Muscle of back (tissue), 11 donors: Measurements from ENCODE around the gene ARL15. TPM values are rescaled to one million over a fixed set of nuclear protein-coding genes. Genes with fewer than 3 reads are reported as not detected.

ENCODE experiments used
- DNase-seq, 3 donors: peaks; one replicate each; pipeline versions ENCODE4 v3.0.0 to v3.0.0-alpha.2; 2013
- polyA plus RNA-seq, 10 donors: library from polyadenylated mRNA; unstranded; fragments of 120-200 nt; gene quantifications; one replicate each; pipeline ENCODE4 v1.2.1, GENCODE V29; 2013; ENCODE audit not compliant: insufficient read length in 10 of 10

Gene ARL15
- polyA plus RNA-seq, 10 donors, result 22.5 to 30.3 (median 27.3) TPM

GRCh38 chr5:54254482-54255198 lies 55.7 kb downstream of the ARL15 start:
- no peak for DNase-seq

- no peak for DNase-seq
These were observed 58.4 kb downstream of the ARL15 start for GRCh38 chr5:54251981-54252380.

- peak; percentile 30 to 38 (median 36) for DNase-seq
These were observed 61.0 kb downstream of the ARL15 start for GRCh38 chr5:54249210-54250028.

GRCh38 chr5:54247226-54247625 lies 63.1 kb downstream of the ARL15 start:
- DNase-seq, result no peak

- DNase-seq, result peak in 2 of 3 donors; percentile 55 to 75
These were observed 66.8 kb downstream of the ARL15 start for GRCh38 chr5:54243483-54244080.

- DNase-seq, result no peak
These were observed 68.1 kb downstream of the ARL15 start for GRCh38 chr5:54242297-54242696.

- DNase-seq, result peak in 1 of 3 donors; percentile 71
These were observed 76.0 kb downstream of the ARL15 start for GRCh38 chr5:54234304-54234933.

GRCh38 chr5:54230936-54231685 lies 79.3 kb downstream of the ARL15 start:
- DNase-seq, result peak in 1 of 3 donors; percentile 61

GRCh38 chr5:54229041-54229780 lies 81.2 kb downstream of the ARL15 start:
- peak; percentile 57 to 85 (median 69) for DNase-seq

- no peak for DNase-seq
These were observed 82.6 kb downstream of the ARL15 start for GRCh38 chr5:54227759-54228158.

GRCh38 chr5:54227109-54227508 lies 83.3 kb downstream of the ARL15 start:
- DNase-seq, result no peak

GRCh38 chr5:54226215-54226614 lies 84.2 kb downstream of the ARL15 start:
- DNase-seq, result no peak

- DNase-seq, result peak; percentile 41 to 79 (median 48)
These were observed 86.1 kb downstream of the ARL15 start for GRCh38 chr5:54224103-54224826.

- DNase-seq, result no peak
These were observed 88.0 kb downstream of the ARL15 start for GRCh38 chr5:54222336-54222735.

GRCh38 chr5:54221135-54221534 lies 89.2 kb downstream of the ARL15 start:
- peak in 2 of 3 donors; percentile 58 to 63 for DNase-seq

- DNase-seq, result peak in 1 of 3 donors; percentile 54
These were observed 89.9 kb downstream of the ARL15 start for GRCh38 chr5:54220230-54221040.

GRCh38 chr5:54217826-54218503 lies 92.4 kb downstream of the ARL15 start:
- peak; percentile 78 to 92 (median 86) for DNase-seq

GRCh38 chr5:54215233-54215736 lies 95.1 kb downstream of the ARL15 start:
- no peak for DNase-seq
